Osteocyte (in vitro differentiated cells): Measurements from ENCODE around the gene PRDM16. TPM values are rescaled to one million over a fixed set of nuclear protein-coding genes. Genes with fewer than 3 reads are reported as not detected.

Experiments
- DNase-seq: peaks from one replicate; pipeline ENCODE4 v3.0.0; 2021; ENCODE audit warnings: mixed read lengths; ENCODE audit not compliant: unreplicated experiment; ENCODE audit errors: extremely low spot score
- H3K27ac Mint-ChIP-seq: one replicate; pipeline ENCODE4 v1.8.0; 2021; ENCODE audit warnings: mild to moderate bottlenecking, mixed read lengths; ENCODE audit not compliant: unreplicated experiment
- H3K27me3 Mint-ChIP-seq: one replicate; pipeline ENCODE4 v1.8.0; 2021; ENCODE audit warnings: mixed read lengths; ENCODE audit not compliant: unreplicated experiment
- H3K36me3 Mint-ChIP-seq: one replicate; pipeline ENCODE4 v1.8.0; 2021; ENCODE audit warnings: mixed read lengths; ENCODE audit not compliant: unreplicated experiment
- H3K4me1 Mint-ChIP-seq: one replicate; pipeline ENCODE4 v1.8.0; 2021; ENCODE audit warnings: mixed read lengths; ENCODE audit not compliant: unreplicated experiment
- H3K4me3 Mint-ChIP-seq: one replicate; pipeline ENCODE4 v1.8.0; 2021; ENCODE audit warnings: mild to moderate bottlenecking, moderate library complexity, mixed read lengths; ENCODE audit not compliant: unreplicated experiment
- H3K9me3 Mint-ChIP-seq: one replicate; pipeline ENCODE4 v1.8.0; 2021; ENCODE audit warnings: mixed read lengths; ENCODE audit not compliant: unreplicated experiment
- CTCF ChIP-seq: fragments of 200-600 bp; sonication (generic); IDR thresholded peaks from 2 replicates; pipeline ENCODE4 v1.5.0; 2021; ENCODE audit warnings: antibody characterized with exemption, mild to moderate bottlenecking, moderate library complexity
- total RNA-seq: library from RNA; stranded (reverse); gene quantifications from 2 replicates; pipeline ENCODE4 v1.2.1, GENCODE V29; 2021

Gene PRDM16
- total RNA-seq, 1 donor from 2014 or later: 7.1 TPM

GRCh38 chr1:3287656-3288160, 218.7 kb downstream of the PRDM16 start:
- DNase-seq: no peak
- Mint-ChIP-seq H3K27ac (no peak overlapping the region), H3K9me3 (no peaks in the 10 kb centered on the region), H3K36me3 (no peaks in the 10 kb centered on the region), H3K4me1 (no peaks in the 10 kb centered on the region), H3K27me3 (peaks cover 5% of the 10 kb centered on the region), H3K4me3 (no peak overlapping the region)
- no peak for TF ChIP-seq CTCF

GRCh38 chr1:3289502-3289901, 220.5 kb downstream of the PRDM16 start:
- Mint-ChIP-seq H3K4me1 (no peaks in the 10 kb centered on the region), H3K27ac (no peak overlapping the region), H3K36me3 (no peaks in the 10 kb centered on the region), H3K4me3 (no peak overlapping the region), H3K27me3 (peaks cover 2% of the 10 kb centered on the region), H3K9me3 (no peaks in the 10 kb centered on the region)
- no peak for DNase-seq
- TF ChIP-seq CTCF: no peak

- Mint-ChIP-seq H3K4me3 (no peak overlapping the region), H3K4me1 (no peaks in the 10 kb centered on the region), H3K27ac (no peak overlapping the region), H3K36me3 (no peaks in the 10 kb centered on the region), H3K9me3 (no peaks in the 10 kb centered on the region), H3K27me3 (peaks cover 2% of the 10 kb centered on the region)
- TF ChIP-seq CTCF: no peak
- DNase-seq: no peak
These were observed 221.4 kb downstream of the PRDM16 start for GRCh38 chr1:3290438-3290837.

- H3K27me3 Mint-ChIP-seq: peaks cover 2% of the 10 kb centered on the region
These were observed 221.9 kb downstream of the PRDM16 start for GRCh38 chr1:3290915-3291314.

More at GRCh38 chr1:3290915-3291314, 221.9 kb downstream of the PRDM16 start:
- no peak overlapping the region for H3K27ac Mint-ChIP-seq
- no peaks in the 10 kb centered on the region for H3K4me1 Mint-ChIP-seq
- H3K4me3 Mint-ChIP-seq: no peak overlapping the region
- DNase-seq: no peak
- TF ChIP-seq CTCF: no peak
- H3K36me3 Mint-ChIP-seq: no peaks in the 10 kb centered on the region
- no peaks in the 10 kb centered on the region for H3K9me3 Mint-ChIP-seq
